ENCODE measurements around the gene SYNDIG1.

SYNDIG1 gene

DNA sequence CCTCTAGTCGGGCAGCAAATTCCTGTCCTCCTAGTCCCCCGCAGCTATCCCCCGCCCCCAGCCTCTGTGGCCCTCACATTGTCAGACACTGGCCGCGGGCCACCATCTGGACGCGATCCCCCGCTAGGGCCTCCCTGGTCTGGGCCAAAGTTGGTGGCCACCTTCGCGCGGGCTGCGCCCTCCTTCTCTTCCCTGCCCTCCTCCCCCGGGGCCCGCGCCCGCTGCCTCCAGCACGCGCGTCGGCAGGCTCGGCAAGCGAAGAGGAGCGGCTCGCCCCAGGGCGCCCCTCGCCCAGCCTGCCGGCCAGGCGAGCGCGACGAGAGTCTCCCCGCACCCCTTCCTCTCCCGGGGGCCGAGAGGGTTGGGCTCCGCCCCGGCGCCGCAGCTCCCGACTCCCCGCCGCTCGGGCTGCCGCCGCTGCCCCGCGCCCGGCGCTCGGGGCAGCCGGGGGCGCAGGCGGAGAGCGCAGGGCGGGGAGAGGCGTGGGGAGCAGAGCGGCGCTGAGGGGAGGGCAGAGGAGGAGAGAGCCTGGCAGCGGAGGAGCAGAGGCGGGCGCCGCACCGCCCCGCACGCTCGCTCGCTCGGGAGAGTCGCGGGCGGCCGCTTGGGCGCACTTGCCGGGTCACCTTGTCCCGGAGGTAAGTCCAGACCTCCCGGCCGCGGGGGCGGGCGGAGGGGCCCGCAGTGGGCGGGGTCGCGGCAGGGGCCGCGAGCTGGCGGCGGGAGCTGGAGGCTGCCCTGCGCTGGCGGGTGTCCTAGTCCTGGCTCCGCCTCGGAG is at the start of gene SYNDIG1:
Gene SYNDIG1 (plus strand): TSS at position 514 of the 778 bp plus-strand sequence. CDS start 73,469 bp downstream, outside the sequence.
- no peak for DNase-seq (ENCODE audit: low read depth in 1 of 2, low spot score in 1 of 2)

DNA sequence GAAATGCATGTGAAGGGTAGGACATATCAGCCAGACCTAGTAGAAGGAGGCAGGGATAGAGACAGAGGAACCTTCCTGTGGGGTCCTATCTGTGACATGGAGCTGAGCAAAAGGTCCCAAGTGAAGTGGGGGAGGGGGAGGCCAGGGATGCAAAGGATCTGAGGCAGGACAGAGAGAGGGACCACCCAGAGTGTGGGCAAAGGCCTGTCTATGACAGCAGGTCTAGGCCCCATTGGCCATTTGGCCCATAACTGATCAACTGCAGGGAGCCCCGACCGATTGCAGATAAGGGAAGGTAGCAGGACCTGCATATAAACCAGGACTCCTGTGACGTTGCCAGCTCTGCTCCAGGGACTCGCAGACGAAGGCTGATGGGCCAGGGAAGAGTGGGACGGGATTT is 49.6 kb upstream of the SYNDIG1 start:
- no peak for DNase-seq (ENCODE audit: low read depth in 1 of 2, low spot score in 1 of 2)

DNA sequence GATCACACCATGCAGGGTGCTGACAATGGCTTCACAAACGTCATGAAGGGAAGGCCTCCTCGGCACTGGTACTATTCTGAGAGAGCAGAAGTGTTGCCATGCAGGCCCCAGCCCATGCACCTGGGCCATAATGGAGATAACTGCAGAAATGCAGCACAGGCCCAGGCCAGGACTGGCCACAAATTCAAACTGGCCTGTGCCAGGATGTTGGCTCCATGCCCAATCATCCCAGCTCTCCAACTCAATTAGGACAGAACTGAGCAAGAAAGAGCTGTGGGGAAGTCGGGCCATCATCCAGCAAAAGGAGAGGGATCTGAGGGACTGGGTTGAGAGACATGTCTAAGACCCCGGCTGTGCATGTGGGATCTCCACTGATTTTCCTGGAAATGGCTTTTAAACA is 48.9 kb upstream of the SYNDIG1 start:
- DNase-seq (ENCODE audit: low read depth in 1 of 2, low spot score in 1 of 2), result no peak

DNA sequence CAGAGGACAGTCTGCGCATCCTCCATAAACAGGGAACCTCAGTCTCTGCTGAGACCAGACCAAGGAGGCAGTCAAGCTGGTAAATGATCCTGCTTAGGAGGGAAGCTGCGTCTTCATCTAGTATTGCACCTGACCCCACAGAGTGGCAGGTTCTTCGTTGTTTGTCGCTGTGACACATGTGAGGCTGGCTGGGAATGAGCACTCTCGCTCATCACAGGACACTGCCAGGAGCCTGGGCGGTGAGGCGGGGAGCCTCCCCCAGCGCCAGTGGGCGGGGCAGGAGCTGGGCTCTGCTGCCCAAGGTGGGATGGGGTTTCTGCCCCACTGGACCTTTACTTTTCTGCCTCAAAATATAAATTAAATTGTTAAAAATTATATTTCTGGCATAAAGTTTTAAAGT is 48.4 kb upstream of the SYNDIG1 start:
- no peak for DNase-seq (ENCODE audit: low read depth in 1 of 2, low spot score in 1 of 2)

DNA sequence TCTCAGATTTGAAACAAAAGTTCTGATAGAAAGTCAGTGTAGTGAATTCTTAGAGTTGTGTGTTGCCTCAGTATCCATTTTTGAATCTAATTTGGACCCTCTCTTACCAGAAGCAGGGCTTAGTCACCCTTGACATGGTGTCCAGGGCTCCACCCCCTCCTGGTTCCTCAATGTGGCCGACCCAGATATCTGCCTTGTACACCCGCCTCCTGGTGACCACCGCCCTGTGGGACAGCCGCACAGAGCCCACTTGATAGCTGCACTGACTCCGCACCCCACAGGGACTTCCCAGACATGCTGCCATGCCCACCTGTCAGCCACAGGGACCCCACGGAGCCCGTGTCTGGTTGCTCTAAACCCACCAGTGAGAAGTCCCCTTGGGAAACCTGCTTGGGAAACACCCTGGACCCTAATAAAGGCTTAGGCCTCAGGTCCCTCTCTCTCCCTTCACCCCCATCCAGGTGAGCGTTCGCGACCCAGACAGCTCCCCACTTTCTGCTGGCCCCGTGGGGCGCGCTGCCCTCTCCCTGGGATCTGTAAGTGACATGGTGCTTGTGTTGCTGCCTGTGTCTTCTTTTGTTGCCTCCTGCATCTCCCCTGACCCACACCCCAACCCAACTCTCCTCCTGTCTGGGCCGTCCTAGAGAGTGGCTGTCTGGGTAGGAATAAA is 47.2 kb upstream of the SYNDIG1 start:
- no peak for DNase-seq (ENCODE audit: low read depth in 1 of 2, low spot score in 1 of 2)

DNA sequence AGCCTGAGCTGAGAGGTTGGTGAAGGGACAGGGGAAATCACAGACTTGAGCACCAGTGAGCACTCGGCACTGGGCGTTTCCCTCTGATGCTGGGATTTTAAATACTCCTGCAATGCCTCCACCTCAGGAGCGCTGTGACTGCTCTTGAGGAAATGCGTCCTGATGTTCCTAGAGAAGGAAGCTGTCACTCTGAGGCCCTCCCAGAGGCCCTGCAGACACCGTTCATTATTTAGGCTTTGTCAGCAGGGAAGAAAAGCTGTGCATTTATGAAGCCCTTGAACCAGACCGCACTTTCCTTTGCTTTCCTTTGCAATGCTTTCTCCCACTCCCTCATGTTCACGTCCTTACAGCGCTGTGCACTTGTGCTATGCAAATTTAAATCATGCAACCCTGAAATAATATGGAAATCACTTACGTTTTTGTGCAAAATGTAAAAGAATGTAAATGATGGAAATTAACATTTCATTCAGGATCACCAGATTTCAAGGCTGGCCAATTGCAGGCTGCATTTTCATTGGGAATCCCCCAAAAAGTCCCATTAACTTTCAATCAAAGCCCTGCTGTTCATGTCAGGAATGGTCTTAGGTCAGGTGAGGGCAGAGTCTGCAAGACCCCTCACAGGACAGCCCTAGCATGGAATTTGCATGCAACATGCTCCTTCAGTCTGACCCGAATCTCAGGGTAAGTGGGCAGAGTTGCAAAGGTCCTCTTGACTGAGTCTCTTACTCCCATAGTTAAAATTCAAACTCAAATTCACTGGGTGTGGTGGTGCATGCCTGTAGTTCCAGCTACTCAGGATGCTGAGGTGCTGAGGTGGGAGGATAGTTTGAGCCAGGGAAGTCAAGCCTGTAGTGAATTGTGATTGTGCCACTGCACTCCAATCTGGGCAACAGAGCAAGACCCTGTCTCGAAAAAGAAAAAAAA is 45.8 kb upstream of the SYNDIG1 start:
- DNase-seq (ENCODE audit: low read depth in 1 of 2, low spot score in 1 of 2), result no peak

DNA sequence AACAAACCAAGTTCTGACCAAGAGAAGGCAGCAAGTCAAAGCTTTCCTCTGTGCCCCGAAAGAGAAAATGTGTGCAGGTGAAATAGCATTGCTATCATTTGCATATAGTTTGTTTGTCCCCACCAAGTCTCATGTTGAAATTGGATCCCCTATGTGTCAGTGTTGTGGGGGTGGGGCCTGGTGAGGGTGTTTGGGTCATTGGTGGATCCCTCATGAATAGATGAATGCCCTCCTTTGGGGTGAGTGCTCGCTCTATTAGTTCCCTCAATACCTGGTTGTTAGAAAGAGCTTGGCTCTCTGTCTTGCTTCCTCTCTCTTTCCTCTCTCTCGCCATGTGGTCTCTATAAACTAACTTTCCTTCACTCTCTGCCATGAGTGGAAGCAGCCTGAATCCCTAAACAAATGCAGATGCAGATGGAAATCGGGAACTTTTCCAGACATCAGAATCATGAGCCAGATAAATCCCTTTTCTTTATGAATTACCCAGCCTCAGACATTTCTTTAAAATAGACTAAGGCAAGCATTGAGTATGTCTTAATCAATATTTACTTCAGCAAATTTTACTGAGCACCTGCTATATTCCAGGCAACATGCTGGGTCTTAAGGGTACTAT is 43.8 kb upstream of the SYNDIG1 start:
- no peak for DNase-seq (ENCODE audit: low read depth in 1 of 2, low spot score in 1 of 2)

DNA sequence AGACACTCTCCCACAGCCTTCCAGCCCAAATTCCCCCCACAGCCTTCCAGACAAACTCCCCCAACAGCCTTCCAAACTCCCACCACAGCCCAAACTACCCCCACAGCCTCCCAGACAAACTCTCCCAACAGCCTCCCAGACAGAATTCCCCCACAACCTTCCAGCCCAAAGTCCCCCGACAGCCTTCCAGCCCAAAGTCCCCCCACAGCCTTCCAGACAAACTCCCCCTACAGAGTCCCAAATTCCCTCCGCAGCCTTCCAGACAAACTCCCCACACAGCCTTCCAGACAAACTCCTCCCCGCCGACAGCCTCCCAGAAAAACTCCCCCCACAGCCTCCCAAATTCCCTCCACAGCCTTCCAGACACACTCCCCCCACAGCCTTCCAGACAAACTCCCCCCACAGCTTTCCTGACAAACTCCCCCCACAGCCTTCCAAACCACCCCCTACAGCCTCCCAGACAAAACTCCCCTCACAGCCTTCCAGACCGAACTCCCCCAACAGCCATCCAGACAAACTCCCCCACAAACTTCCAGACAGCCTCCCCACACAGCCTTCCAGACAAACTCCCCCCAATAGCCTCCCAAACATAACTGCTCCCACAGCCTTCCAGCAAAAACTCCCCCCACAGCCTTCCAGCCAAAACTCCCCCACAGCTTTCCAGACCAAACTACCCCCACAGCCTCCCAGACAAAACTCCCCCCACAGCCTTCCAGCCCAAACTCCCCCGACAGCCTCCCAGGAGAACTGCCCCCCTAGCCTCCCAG is 38.0 kb upstream of the SYNDIG1 start:
- no peak for DNase-seq (ENCODE audit: low read depth in 1 of 2, low spot score in 1 of 2)

DNA sequence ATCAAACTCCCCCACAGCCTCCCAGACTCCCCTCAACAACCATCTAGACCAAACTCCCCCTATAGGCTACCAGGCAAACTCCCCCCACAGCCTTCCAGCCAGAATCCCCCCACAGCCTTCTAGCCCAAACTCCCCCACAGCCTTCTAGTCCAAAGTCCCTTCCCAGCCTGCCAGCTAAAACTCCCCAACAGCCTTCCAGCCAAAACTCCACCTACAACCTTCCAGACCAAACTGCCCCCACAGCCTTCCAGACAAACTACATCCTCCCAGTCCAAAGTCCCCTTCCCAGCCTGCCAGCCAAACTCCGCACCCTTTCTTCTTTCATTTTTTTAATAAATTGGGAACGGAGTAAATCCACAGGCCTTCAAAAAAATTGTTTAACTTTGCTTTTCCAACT is 37.4 kb upstream of the SYNDIG1 start:
- no peak for DNase-seq (ENCODE audit: low read depth in 1 of 2, low spot score in 1 of 2)

DNA sequence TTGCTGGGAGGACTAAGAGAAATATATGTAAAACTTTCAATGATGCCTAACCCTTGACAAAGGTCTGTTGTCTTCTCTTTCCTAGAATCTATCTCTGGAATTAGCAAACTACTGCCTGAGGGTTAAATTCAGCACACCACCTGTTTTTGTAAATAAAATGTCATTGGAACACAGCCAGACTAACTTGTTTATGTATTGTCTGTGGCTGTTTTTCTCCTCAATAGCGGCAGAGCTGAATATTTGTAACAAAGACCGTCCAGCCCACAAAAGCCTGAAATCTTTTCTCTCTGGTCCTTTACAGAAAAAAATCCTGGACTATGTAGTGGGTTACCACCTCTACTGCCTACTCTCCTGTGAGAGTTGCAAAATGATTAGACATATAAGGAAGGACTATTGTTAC is 33.3 kb upstream of the SYNDIG1 start:
- DNase-seq (ENCODE audit: low read depth in 1 of 2, low spot score in 1 of 2), result no peak

DNA sequence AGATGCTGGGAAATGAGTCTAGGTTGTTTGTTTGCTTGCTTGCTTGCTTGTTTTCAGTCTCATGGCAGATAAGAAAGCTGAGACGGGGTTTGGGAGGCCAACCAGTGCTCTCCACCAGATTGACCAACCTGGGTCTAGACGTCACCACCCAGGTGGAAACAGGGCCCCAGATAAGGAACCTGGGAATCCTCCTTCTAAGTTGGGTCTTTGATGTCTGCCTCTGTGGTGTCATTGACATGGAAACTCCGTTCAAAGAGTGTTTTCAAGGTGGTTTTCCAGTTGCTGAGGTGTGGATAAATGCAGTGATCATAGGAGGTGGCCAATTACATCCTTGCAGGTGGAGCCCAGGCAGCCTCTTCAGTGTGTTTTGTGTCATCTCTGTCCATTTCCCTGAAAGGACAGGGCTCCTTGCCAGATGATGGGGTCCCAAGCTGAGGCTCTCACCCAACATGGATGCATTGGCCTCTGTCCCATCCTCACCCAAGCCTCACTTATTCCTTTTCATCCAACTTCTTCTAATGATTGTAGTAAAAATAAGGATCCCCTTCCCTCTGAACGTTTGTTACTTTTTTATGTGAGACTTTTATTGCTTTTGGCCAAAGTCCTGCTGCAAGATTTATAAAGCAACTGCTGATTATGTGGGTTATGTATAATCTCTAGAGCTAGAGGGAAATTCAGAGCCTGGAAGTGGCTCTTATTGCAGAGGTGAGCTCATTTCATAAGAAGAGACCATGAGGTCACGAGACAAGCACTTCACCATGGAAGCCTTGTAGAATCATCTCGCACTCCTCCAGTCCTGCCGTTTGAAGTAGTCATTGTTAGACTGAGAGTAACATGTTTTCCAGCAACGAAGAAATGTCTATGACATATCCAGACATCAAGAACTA is 32.0 kb upstream of the SYNDIG1 start:
- DNase-seq (ENCODE audit: low read depth in 1 of 2, low spot score in 1 of 2), result no peak

DNA sequence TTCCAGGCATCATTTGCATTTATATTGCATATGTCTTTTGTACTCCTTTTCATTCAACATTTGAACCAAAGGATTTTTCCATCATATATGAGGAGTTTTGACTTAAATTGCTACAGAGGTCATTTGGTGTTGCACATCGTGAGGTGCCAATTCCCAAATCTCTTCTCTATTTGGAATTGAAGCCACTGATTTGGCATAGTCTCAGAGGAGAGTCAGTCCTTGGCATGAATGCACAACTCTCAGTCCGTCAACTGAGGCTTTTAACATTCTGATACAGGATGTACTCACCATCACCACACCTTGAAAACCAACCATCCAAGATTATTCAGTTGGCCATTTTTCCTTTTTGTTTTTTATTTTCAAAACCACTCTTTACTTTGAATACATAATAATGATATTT is 31.1 kb upstream of the SYNDIG1 start:
- DNase-seq (ENCODE audit: low read depth in 1 of 2, low spot score in 1 of 2), result no peak

DNA sequence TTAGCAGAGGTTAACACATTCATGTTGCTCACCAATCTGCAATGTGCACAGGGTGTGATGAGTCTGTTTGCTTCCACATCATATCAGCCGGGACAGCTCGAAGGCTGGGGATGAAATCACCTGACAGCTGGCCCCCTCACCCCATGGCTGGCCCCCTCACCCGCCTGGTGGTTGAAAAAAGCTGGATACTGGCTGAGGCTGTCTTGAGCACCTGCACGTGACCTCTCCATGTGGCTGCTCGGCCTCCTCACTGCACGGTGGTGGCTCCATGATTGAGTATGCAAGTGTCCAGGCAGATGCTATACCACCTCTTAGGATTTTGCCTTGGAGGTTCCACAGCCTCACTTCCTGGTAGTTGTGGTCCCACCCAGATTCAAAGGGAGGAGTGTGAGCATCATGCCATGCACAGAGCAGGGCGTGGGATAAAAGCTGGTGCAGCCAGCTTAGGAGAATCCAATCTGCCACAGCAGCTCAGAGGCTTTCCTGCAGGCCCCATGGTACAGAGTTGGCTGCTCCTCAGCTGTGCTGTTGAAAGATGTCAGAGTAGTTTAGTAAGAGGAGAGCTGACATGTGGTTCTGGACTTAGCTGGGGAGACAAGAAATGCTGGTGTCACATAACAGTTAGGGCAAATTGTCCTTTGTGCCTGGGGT is 29.6 kb upstream of the SYNDIG1 start:
- DNase-seq (ENCODE audit: low read depth in 1 of 2, low spot score in 1 of 2), result no peak

DNA sequence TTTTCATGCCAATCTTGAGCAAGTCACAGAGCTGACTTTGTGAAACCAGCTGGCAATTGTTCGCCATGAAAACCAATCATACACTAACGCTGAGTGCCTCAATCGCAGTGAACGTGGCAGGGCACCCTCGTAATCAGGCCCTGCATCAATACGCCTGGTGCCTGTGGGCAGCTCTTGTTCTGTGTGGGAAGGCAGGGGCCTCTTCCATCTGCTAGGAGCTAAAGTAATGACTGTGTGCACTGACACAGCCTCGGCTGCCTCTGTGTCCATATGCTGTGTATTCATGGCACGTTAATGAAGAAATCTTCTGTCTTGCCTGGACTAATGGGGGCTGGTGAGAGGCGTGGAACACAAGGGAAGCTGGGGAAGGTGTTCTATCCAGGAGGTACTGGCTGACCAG is 27.8 kb upstream of the SYNDIG1 start:
- no peak for DNase-seq (ENCODE audit: low read depth in 1 of 2, low spot score in 1 of 2)

DNA sequence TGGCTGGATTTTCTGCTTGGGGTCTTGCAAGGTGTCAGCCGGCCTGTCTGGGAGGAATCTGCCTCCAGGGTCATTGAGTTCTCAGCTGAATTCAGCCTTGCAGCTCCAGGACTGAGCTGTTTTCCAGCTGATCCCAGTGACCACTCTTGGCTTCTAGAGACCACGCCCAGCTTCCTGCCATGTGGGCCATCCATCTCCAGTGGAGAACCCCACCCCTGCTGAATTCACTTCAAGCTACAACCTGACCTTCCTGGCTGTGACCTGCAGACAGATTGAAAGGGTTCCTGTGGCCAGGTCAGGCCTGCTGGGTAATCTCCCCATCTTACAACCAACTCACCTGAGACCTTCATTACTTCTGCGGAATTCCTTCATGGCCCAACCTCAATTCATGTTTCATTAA is 26.5 kb upstream of the SYNDIG1 start:
- no peak for DNase-seq (ENCODE audit: low read depth in 1 of 2, low spot score in 1 of 2)

DNA sequence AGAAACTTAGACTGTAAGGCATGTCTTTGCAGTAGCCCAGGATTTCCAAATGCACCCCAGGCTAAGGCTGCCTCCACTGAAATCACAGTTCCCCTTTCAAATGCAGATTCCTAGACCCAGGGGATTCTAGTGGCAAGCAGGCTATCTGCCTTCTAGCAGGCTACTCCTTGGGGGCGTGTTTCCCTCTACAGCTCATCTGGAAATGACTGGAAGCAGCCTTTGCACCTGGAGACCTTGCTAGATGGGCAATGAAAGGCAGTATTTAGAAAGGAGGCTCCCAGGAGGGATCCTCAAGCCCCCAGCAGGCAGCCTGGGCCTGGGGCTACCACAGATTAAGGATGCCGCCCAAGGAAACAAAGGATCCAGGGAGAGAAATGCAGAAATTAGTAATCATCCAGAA is 26.0 kb upstream of the SYNDIG1 start:
- no peak for DNase-seq (ENCODE audit: low read depth in 1 of 2, low spot score in 1 of 2)

DNA sequence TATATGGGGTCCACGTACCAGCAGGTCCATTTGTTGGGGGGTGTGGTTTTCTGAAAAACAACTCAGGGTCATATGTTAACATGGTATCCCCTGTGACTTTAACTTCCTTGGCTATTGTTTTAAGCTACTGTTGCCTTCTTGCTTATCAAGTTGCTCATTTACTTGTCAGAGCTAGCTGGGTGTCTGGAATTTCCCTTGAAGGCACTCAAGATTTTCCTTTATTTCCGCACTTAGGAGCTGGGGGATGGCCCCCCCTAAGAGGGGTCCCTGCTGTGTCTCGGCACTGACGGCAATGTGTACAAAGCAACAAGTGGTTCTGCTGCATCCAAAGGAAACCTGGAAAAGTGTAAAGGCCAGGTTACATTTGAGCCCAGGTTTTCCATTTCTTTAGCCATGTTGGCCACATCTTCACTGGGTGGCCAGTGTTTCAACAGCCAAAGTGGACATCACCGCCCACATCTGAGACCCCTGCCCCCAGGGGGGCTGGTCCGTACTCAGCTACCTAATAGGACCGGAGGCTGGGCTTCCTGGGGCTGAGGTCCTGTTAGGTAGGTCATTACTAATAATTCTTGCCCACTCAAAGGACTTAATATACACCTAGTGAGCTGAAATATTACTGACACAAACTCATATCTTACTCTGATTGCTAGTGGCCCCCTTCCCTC is 24.8 kb upstream of the SYNDIG1 start:
- DNase-seq (ENCODE audit: low read depth in 1 of 2, low spot score in 1 of 2), result no peak

DNA sequence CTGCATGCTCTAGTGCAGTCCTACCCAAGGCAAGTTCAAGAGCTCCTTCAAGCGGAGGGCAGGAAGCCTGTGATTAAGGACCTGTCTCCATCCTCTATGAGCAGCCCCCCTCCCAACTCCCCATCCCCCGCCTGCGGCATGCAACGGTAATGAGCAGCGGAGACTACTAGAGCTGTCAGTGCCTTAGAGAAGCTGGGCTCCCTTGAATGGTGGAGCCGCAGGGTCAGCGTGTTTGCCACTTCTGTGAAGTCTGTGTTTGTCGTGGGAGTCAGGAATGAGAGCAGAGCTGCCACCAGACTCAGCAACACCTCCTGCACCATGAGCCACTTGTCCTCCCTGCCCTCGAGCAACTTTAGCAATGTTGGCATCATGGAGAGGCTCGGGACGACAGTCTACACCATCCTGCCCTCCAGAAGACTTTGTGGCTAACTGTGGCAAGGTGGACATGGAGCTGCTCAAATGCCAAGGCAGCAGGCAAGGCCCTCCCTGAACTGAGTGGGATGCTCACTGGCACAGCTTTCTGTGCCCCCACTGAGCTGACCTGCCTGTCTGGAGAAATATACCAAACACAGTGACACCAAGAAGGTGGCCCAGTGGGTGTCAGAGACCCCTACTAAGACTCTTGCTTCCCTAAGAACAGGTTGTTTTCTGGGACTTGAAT is 23.8 kb upstream of the SYNDIG1 start:
- no peak for DNase-seq (ENCODE audit: low read depth in 1 of 2, low spot score in 1 of 2)

All from stimulated activated CD4-positive, alpha-beta T cell treated with anti-CD3 and anti-CD28 coated beads, Interleukin-15, amount 100 ng/mL, for 1 hour (primary cell).